ENCODE results near the gene KIAA1549.

GRCh38 chr7:138970446-138970845 lies 10.7 kb downstream of the KIAA1549 start:
- TF ChIP-seq CTCF (IDR thresholded peaks at IDR 0.05) (no peak), POLR2A (IDR thresholded peaks at IDR 0.05) (no peak), EP300 (IDR thresholded peaks at IDR 0.05) (no peak)

Measured in tibial nerve (tissue), 4 donors.